ENCODE results near the gene GPBAR1. TPM values are rescaled to one million over a fixed set of nuclear protein-coding genes. Genes with fewer than 3 reads are reported as not detected.

Gene GPBAR1
- total RNA-seq, 3 donors from 2014 or later: 0.64 to 3.7 (median 3.3) TPM

- peaks cover 49% of the 10 kb centered on the region for H3K4me1 ChIP-seq (ENCODE audit: low read depth)
- intact Hi-C loops (cut with DNase I, micrococcal nuclease): no loop called here
- DNase-seq (peak; percentile 70 to 90 (median 84)), ATAC-seq (peak; percentile 83)
- no peaks in the 10 kb centered on the region for H3K9me3 ChIP-seq
- TF ChIP-seq, protein P1, sequence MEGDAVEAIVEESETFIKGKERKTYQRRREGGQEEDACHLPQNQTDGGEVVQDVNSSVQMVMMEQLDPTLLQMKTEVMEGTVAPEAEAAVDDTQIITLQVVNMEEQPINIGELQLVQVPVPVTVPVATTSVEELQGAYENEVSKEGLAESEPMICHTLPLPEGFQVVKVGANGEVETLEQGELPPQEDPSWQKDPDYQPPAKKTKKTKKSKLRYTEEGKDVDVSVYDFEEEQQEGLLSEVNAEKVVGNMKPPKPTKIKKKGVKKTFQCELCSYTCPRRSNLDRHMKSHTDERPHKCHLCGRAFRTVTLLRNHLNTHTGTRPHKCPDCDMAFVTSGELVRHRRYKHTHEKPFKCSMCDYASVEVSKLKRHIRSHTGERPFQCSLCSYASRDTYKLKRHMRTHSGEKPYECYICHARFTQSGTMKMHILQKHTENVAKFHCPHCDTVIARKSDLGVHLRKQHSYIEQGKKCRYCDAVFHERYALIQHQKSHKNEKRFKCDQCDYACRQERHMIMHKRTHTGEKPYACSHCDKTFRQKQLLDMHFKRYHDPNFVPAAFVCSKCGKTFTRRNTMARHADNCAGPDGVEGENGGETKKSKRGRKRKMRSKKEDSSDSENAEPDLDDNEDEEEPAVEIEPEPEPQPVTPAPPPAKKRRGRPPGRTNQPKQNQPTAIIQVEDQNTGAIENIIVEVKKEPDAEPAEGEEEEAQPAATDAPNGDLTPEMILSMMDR (IDR thresholded peaks at IDR 0.05): no peak
- peak overlapping the region; percentile 93 for H3K4me3 ChIP-seq
- H3K36me3 ChIP-seq (ENCODE audit: low read depth): no peaks in the 10 kb centered on the region
Observed at GRCh38 chr2:218217360-218218267, 43.2 kb upstream of the GPBAR1 start.

DNA sequence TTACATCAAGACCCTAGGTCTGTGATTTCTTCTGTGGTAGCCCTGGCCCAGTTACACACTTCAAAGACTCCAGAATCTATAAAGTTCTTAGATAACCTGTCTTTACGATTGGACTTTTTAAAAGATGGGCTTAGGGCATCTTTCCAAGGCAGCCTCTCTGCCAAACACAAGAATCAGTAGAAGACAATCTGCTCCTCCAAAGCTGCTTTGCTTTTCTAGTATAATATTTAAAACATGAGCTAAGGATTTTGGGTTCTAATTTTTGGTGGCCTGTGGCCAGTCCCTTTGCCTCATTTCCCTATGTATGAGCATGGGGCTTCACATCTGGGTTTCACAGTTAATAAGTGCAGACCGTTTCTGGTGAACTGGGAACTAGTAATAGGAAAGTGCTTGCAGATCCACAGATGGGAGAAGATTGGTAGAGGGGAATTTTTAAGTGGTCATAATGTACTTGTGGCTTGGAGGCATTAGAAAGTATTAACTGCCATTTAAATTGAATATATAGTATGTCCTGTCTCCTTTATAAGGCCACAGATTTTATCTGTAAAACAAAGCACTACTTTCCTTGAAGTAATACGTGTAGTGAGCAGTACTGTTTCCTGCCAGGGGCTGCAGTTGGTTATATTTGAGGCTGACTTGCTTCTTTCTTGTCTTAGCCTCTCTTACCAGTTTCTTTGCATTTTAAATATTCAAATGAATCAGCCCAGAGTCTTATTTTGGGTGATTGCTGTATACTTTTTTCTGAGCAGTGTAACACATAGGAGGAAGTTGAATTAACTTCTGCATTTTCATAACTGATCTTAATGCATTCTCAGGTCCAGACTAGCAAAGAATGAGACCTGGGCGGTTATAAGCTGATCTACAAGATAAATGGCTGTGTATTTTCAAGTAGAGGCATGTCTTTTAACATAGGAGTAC, 42.3 kb upstream of the GPBAR1 start:
- TF ChIP-seq, protein P1 (IDR thresholded peaks at IDR 0.05): no peak
- Histone ChIP-seq H3K9me3 (no peaks in the 10 kb centered on the region), H3K4me1 (ENCODE audit: low read depth) (peaks cover 55% of the 10 kb centered on the region), H3K36me3 (ENCODE audit: low read depth) (no peaks in the 10 kb centered on the region), H3K4me3 (peak overlapping the region; percentile 93)
- ATAC-seq (no peak), DNase-seq (no peak)
- intact Hi-C loops (cut with DNase I, micrococcal nuclease): no loop called here

GRCh38 chr2:218219934-218220333, 40.9 kb upstream of the GPBAR1 start:
- TF ChIP-seq, protein P1 (IDR thresholded peaks at IDR 0.05): no peak
- DNase-seq (no peak), ATAC-seq (no peak)
- intact Hi-C loops (cut with DNase I, micrococcal nuclease): no loop called here
- H3K36me3 ChIP-seq (ENCODE audit: low read depth): no peaks in the 10 kb centered on the region
- no peaks in the 10 kb centered on the region for H3K9me3 ChIP-seq
- H3K4me3 ChIP-seq: no peak overlapping the region
- H3K4me1 ChIP-seq (ENCODE audit: low read depth): peaks cover 60% of the 10 kb centered on the region

DNA sequence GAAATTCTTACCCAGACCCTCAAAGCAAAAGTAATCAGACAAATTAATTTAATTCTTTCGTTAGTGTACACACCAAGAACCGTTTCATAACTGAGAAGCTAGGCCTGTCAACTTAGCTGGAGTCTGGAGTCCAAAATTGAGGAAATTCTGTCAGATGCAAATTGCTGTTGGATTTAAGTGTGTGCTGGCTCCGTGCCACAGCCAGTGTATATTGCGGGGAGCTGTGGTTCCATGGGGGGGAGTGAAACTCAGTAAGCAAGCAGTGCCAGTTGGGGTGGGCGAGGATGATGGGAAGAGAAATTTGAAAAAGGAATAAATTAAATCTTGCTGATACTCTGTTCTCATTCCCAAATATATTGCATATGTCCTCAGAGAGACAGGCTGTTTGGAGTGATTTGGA, 39.8 kb upstream of the GPBAR1 start:
- TF ChIP-seq, protein P1 (IDR thresholded peaks at IDR 0.05): no peak
- no peaks in the 10 kb centered on the region for H3K9me3 ChIP-seq
- H3K4me1 ChIP-seq (ENCODE audit: low read depth): peaks cover 59% of the 10 kb centered on the region
- DNase-seq (no peak), ATAC-seq (no peak)
- no peak overlapping the region for H3K4me3 ChIP-seq
- H3K36me3 ChIP-seq (ENCODE audit: low read depth): no peaks in the 10 kb centered on the region
- intact Hi-C loops (cut with DNase I, micrococcal nuclease): no loop called here

GRCh38 chr2:218223046-218223445, 37.8 kb upstream of the GPBAR1 start:
- peak; percentile 39 for ATAC-seq
- no peaks in the 10 kb centered on the region for H3K36me3 ChIP-seq (ENCODE audit: low read depth)
- intact Hi-C loops (cut with DNase I, micrococcal nuclease): no loop called here

More at GRCh38 chr2:218223046-218223445, 37.8 kb upstream of the GPBAR1 start:
- Histone ChIP-seq H3K4me3 (no peak overlapping the region), H3K9me3 (no peaks in the 10 kb centered on the region), H3K4me1 (ENCODE audit: low read depth) (peaks cover 53% of the 10 kb centered on the region)
- TF ChIP-seq, protein P1 (IDR thresholded peaks at IDR 0.05): no peak
- DNase-seq: no peak
